Stimulated activated naive CD8-positive, alpha-beta T cell treated with anti-CD3 and anti-CD28 coated beads, Interleukin-15, Interleukin-2, amounts not matched to agents 100 U/mL and 50 U/mL, for 24 hours (primary cell): Measurements from ENCODE around the gene ZNF112.
"Not testable (repeated sequence)": the region's sequence is repeated elsewhere in the genome, so short reads cannot be mapped to it uniquely, and the experiment has no call there.

ENCODE experiments used
- ATAC-seq: fragments of 150-1000 bp; cut with Tn5 transposase; one replicate; pipeline ENCODE4 v1.10.0; 2021
- DNase-seq: peaks from one replicate; pipeline ENCODE4 v3.0.0; 2021

The ZNF112 gene

GRCh38 chr19:44356383-44357111 lies at the start of gene ZNF112:
TSS of gene ZNF112 (minus strand) at chr19:44356680. CDS start at chr19:44340539, 16,141 bp downstream.
- DNase-seq (peak; percentile 4), ATAC-seq (no peak)

GRCh38 chr19:44401139-44402115 lies 44.9 kb upstream of the ZNF112 start, which contains the start of gene ZNF285:
TSS of gene ZNF285 (minus strand) at chr19:44401608. CDS start at chr19:44397213, 4,395 bp downstream.
- ATAC-seq (peak; percentile 96), DNase-seq (peak; percentile 83)

DNA sequence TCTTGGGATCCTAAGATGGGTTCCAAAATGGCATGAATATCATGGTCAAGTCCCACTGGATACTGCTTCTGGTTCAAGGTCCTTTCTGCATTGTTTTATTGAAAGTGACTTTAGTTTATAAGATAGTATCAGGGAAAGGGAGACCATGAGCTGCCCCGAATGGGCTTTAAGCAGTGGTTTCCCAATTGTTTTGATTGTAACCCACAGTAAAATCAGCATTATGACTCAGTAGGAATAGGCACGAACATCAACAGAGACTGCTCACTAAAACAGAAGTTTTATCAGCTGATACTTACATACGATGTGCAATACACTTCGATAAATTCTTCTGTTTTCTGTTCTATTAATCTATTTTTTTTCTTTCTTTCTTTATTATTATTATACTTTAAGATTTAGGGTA lies 32.8 kb upstream of the ZNF112 start:
- ATAC-seq = not testable (repeated sequence)

GRCh38 chr19:44374789-44375188 lies 18.3 kb upstream of the ZNF112 start:
- no peak for ATAC-seq
- no peak for DNase-seq

More for the DNA sequence above, 32.8 kb upstream of the ZNF112 start:
- DNase-seq = not testable (repeated sequence)

DNA sequence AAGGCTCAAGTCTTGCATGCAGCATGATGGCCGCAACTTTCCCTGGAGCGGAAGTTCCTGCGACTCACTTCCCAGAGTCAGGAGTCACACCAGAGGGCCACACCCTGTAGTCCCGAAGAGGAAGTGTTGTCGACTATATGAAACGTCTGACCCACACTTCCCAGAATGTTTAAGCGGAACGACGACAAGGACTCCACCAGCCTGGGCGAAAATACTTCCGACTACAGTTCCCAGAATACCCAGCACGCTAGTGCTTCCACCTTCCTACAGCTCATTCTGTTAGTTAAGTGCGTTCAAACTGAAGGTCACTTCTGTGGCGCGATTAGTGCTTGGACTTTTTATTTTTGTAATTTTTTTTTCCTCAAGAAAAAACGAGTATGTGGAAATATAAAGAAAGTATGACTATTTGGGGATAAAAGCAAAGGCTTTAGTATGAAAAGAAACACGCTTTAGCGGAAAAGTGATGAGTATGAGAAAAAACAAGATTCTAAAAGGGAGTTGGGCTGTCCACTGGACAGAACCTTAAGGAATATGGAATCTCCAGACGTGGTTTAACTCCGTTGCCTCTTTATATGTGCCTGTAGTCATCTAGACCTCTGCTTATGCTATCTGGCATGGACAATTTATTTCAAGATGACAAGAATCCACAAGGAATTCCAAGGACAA lies 15.5 kb upstream of the ZNF112 start:
- no peak for ATAC-seq
- no peak for DNase-seq

GRCh38 chr19:44367024-44367423 lies 10.5 kb upstream of the ZNF112 start:
- DNase-seq (no peak), ATAC-seq (no peak)

GRCh38 chr19:44346556-44346955 lies 9.9 kb downstream of the ZNF112 start:
- ATAC-seq (no peak), DNase-seq (no peak)

DNA sequence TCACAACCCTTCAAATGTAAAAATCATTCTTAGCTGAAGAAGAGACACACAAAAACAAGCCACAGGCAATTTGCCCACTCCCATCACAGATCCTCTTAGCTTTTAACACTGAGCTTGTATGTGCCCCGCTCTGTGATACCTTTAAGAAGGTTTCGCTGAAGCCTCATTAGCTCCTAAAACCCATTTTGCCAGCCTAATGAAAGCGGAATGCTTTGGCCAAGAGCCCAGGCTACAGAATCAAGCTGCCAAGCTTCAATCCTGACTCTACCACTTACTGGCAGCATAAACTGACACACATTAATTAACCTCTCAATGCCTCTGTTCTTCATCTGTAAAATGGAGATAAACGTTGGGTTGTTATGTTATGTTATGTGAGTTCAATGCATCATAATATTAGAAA lies 10.5 kb downstream of the ZNF112 start:
- ATAC-seq = no peak
- no peak for DNase-seq

DNA sequence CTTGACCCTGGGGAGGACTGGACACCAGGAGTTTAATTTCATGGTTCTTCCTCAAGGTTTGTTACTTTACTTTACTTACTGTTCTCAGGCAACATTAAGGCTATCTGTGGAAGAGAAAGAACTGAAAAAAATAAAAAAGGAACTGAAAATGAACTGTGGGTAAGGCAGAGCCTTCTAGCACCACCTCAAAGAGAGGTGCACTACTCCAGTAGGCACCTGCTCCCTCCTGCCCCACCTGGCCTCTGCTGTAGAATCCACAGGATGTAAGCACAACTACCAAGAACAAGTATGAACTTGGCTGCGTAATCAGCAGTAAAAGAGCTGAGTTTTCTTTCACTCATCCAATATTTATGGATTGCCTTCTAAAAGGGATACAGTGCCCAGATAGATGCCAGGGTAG lies 12.2 kb downstream of the ZNF112 start:
- no peak for ATAC-seq
- no peak for DNase-seq

- DNase-seq = no peak
- no peak for ATAC-seq
Measured at GRCh38 chr19:44341794-44342193, 14.7 kb downstream of the ZNF112 start.

DNA sequence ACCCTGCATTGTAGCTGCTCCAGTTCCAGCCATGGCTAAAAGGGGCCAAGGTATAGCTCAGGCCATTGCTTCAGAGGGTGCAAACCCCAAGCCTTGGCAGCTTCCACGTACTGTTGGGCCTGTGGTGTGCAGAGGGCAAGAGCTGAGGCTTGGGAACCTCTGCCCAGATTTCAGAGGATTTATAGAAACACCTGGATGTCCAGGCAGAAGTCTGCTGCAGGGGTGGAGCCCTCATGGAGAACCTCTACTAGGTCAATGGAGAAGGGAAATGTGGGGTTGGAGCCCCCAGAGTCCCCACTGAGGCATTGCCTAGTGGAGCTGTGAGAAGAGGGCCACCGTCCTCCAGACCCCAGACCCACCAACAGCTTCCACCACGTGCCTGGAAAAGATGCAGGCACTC lies 21.8 kb downstream of the ZNF112 start:
- not testable (repeated sequence) for DNase-seq, ATAC-seq

- no peak for DNase-seq
- ATAC-seq = no peak
Measured at GRCh38 chr19:44332145-44332544, 24.3 kb downstream of the ZNF112 start.

GRCh38 chr19:44315883-44316282 lies 40.6 kb downstream of the ZNF112 start:
- DNase-seq = no peak
- ATAC-seq = no peak

- ATAC-seq = no peak
- DNase-seq = no peak
Measured at GRCh38 chr19:44313231-44313630, 43.2 kb downstream of the ZNF112 start.

DNA sequence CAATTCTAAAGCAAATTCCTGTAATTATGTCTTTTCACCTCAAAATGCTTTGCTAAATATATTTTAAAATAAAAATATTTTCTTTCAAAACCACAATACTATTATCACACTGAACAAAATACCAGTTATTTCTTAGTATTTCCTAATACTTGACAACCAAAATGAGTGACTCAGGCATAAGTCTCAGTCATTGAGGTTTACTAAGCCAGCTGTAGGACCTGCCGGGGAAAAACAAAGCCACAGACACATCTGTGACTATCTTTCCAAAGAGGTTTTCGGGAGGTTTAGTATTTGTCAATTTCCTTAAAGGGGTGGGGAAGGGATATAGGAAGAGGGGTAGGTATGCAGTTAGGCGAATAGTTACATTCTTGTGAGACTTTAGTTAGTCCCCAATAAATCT lies 48.5 kb downstream of the ZNF112 start:
- DNase-seq (no peak), ATAC-seq (no peak)

DNA sequence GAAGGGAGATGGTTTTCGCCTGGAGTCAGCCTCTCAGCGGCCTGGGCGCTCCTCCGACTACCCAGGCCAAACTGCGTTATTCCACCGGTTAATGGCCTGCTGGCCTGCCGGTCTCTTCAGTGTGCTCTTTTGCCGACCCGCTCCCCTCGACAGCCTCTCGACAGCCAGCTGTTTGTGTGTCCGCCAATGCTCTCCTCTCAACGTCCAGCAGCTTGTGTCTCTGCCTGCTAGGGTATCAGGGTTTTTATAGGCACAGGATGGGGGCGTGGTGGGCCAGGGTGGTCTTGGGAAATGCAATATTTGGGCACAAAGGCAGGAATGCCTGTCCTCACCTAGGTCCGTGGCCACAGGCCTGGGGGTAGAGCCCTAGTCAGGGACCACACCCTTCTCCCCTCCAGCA lies 50.2 kb downstream of the ZNF112 start:
- no peak for ATAC-seq

GRCh38 chr19:44305457-44305856 lies 51.0 kb downstream of the ZNF112 start:
- ATAC-seq (no peak), DNase-seq (no peak)

More for the DNA sequence above, 50.2 kb downstream of the ZNF112 start:
- no peak for DNase-seq

- peak; percentile 75 for DNase-seq
Measured at GRCh38 chr19:44304659-44305193, 51.8 kb downstream of the ZNF112 start, which contains the start of gene ZNF235. TSS of gene ZNF235 (minus strand) at chr19:44305025. CDS start at chr19:44303404, 1,621 bp downstream.

DNA sequence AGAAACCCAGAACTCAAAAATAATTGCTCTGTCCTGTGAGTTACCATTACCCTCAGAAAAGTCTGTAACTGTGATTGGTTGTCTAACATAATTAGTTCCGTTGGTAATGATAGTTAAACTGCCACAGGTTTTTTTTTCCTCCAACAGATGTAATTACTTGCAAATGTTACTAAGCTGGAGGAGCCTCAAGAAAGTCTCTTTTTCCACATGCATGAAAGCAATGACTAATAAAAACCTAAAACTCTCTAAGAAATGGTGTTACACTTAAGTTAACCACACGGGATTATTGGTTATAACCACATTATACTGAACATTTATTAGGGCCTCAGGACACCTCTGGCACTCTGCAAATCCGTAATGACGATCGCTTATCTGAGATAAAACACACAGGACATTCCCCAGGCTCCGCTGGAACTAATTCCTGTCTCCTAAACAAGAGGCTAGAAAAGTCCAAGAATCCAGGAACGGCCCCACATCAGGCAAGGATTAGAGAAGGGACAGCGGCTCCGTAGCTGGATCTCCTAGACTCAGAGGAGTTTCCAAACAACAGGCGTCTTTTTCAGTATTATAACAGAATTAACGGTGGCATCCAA lies 52.4 kb downstream of the ZNF112 start:
- ATAC-seq (no peak), DNase-seq (no peak)

More at GRCh38 chr19:44304659-44305193, 51.8 kb downstream of the ZNF112 start, which contains the start of gene ZNF235:
- peak; percentile 95 for ATAC-seq

- DNase-seq (no peak), ATAC-seq (no peak)
Measured at GRCh38 chr19:44303320-44303719, 53.2 kb downstream of the ZNF112 start.

GRCh38 chr19:44284968-44285367 lies 71.5 kb downstream of the ZNF112 start:
- DNase-seq (no peak), ATAC-seq (no peak)
